HepG2 (cell line): ENCODE measurements around the gene LAG3. TPM values are rescaled to one million over a fixed set of nuclear protein-coding genes. Genes with fewer than 3 reads are reported as not detected.

ENCODE experiments used
- SIN3A ChIP-seq: IDR thresholded peaks from 2 replicates; pipeline ENCODE4 v1.6.1; 2011; ENCODE audit warnings: low read depth, mild to moderate bottlenecking, control low read depth, low read length, borderline replicate concordance
- SMAD1 ChIP-seq: sonication (generic); formaldehyde crosslinking; IDR thresholded peaks from 2 replicates; pipeline ENCODE4 v1.4.0; 2020; ENCODE audit warnings: missing genetic modification reagents, low read depth, mild to moderate bottlenecking, borderline replicate concordance
- ZBTB14 ChIP-seq: sonication (generic); formaldehyde crosslinking; IDR thresholded peaks from 2 replicates; pipeline ENCODE4 v1.4.0; 2020; ENCODE audit warnings: missing genetic modification reagents
- ZNF24 ChIP-seq: fragments of 450-650 bp; IDR thresholded peaks from 2 replicates; pipeline ENCODE4 v1.6.1; 2017; ENCODE audit warnings: antibody characterized with exemption, mild to moderate bottlenecking
- ZNF318 ChIP-seq: sonication (generic); formaldehyde crosslinking; IDR thresholded peaks from 2 replicates; pipeline ENCODE4 v1.4.0; 2020; ENCODE audit warnings: mild to moderate bottlenecking, missing genetic modification reagents
- polyA plus RNA-seq, 8 experiments: library from polyadenylated mRNA; depleted of rRNA in 3 of 8; stranded (reverse) in 7 of 8; unstranded in 1 of 8; fragments of >200 nt; fragmentation: Illumina TruSeq in 4 of 8; extraction: Trizol in 4 of 8; gene quantifications; 2 replicates each; pipeline versions ENCODE4 v1.2.1 to v1.2.3, GENCODE V29; 2011 to 2016; ENCODE audit warnings: low read depth in 4 of 8, missing spikeins in 1 of 8, mixed read lengths in 1 of 8; ENCODE audit not compliant: insufficient read depth in 1 of 8
- total RNA-seq, 5 experiments: library from RNA; depleted of rRNA; stranded (reverse); fragments of >200 nt; fragmentation: Illumina TruSeq; extraction: Trizol; gene quantifications; 2 replicates each; pipeline ENCODE4 v1.2.3, GENCODE V29; 2016; ENCODE audit warnings: low read depth in 1 of 5

Gene LAG3
- total and polyA plus RNA-seq, 2 of the 13 experiments (the other 11 are each of a cell fraction or from before 2014, with no cell fraction given): 0.11 to 0.26 TPM

GRCh38 chr12:6765634-6766581, 6.4 kb upstream of the LAG3 start, which contains the start of gene PTMS (continued):
- TF ChIP-seq ZNF318 (CRISPR knock-in tag) (no peak), ZNF24 (no peak), SIN3A (0 out of 2 replicates have a peak, but pooled peaks have one; percentile 22), ZBTB14 (no peak), SMAD1 (CRISPR knock-in tag) (no peak)
- TF ChIP-seq, all 625 proteins: peak for 55
